Hepatocyte (in vitro differentiated cells): ENCODE measurements around the gene AKAP6. TPM values are rescaled to one million over a fixed set of nuclear protein-coding genes. Genes with fewer than 3 reads are reported as not detected.

Source experiments
- DNase-seq: peaks from one replicate; pipeline ENCODE4 v3.0.0-alpha.2; 2016; ENCODE audit warnings: low spot score
- H2AFZ ChIP-seq: fragments of 200-600 bp; sonication (generic); 2 replicates; pipeline ENCODE4 v1.6.0; 2016; ENCODE audit warnings: antibody characterized with exemption, mild to moderate bottlenecking
- H3K27ac ChIP-seq: fragments of 200-600 bp; sonication (generic); 2 replicates; pipeline ENCODE4 v1.5.1; 2016; ENCODE audit warnings: mild to moderate bottlenecking
- H3K27me3 ChIP-seq: fragments of 200-600 bp; sonication (generic); 2 replicates; pipeline ENCODE4 v1.6.1; 2016
- H3K36me3 ChIP-seq: fragments of 200-600 bp; sonication (generic); replicated peaks from 2 replicates; pipeline ENCODE4 v1.5.1; 2016; ENCODE audit warnings: low read depth; ENCODE audit not compliant: insufficient read depth
- H3K4me1 ChIP-seq: fragments of 200-600 bp; sonication (generic); 2 replicates; pipeline ENCODE4 v1.5.1; 2016; ENCODE audit warnings: mild to moderate bottlenecking, moderate library complexity; ENCODE audit not compliant: insufficient read depth
- H3K4me2 ChIP-seq: fragments of 200-600 bp; sonication (generic); 2 replicates; pipeline ENCODE4 v1.6.0; 2016
- H3K4me3 ChIP-seq: fragments of 200-600 bp; sonication (generic); 2 replicates; pipeline ENCODE4 v1.5.1; 2016; ENCODE audit warnings: mild to moderate bottlenecking
- H3K79me2 ChIP-seq: fragments of 200-600 bp; sonication (generic); 2 replicates; pipeline ENCODE4 v1.6.0; 2017; ENCODE audit warnings: mild to moderate bottlenecking
- H3K9me2 ChIP-seq: fragments of 200-600 bp; sonication (generic); replicated peaks from 2 replicates; pipeline ENCODE4 v1.6.0; 2017; ENCODE audit warnings: mild to moderate bottlenecking; ENCODE audit not compliant: insufficient read depth
- H3K9me3 ChIP-seq: fragments of 200-600 bp; sonication (generic); 2 replicates; pipeline ENCODE4 v1.5.1; 2016; ENCODE audit warnings: low read depth, mild to moderate bottlenecking
- H4K20me1 ChIP-seq: fragments of 200-600 bp; sonication (generic); 2 replicates; pipeline ENCODE4 v1.6.0; 2016; ENCODE audit warnings: mild to moderate bottlenecking; ENCODE audit not compliant: insufficient read depth, poor library complexity, severe bottlenecking
- CTCF ChIP-seq: fragments of 200-600 bp; sonication (generic); IDR thresholded peaks from 2 replicates; pipeline ENCODE4 v1.5.1; 2016; ENCODE audit warnings: antibody characterized with exemption, mild to moderate bottlenecking; ENCODE audit not compliant: poor library complexity
- EZH2 ChIP-seq: fragments of 200-600 bp; sonication (generic); IDR thresholded peaks from 2 replicates; pipeline ENCODE4 v1.6.1; 2016; ENCODE audit warnings: antibody characterized with exemption, mild to moderate bottlenecking, borderline replicate concordance
- EZH2phosphoT487 ChIP-seq: fragments of 200-600 bp; sonication (generic); IDR thresholded peaks from one replicate; pipeline ENCODE4 v1.6.1; 2018; ENCODE audit warnings: antibody characterized with exemption, mild to moderate bottlenecking, low read depth, moderate library complexity; ENCODE audit not compliant: unreplicated experiment, severe bottlenecking
- WGBS: methylation state at CpG from one replicate; pipeline ENCODE4 v1.1.6; 2016; ENCODE audit warnings: low lambda C conversion rate; ENCODE audit errors: missing lambda C conversion rate; 5-methylcytosine and 5-hydroxymethylcytosine counted together
- polyA plus RNA-seq: library from polyadenylated mRNA; unstranded; fragments of >200 nt; fragmentation: Nextera tagmentation; extraction: Ambion mirVana; gene quantifications from 2 replicates; pipeline ENCODE4 v1.2.1, GENCODE V29; 2016
- total RNA-seq: library from RNA; depleted of rRNA; stranded (reverse); fragments of >200 nt; gene quantifications from 2 replicates; pipeline ENCODE4 v1.2.3, GENCODE V29; 2014

The AKAP6 gene
- total and polyA plus RNA-seq, 2 experiments from 2014 or later = 1.1 to 2.1 TPM

GRCh38 chr14:32756173-32756572 lies 427.1 kb downstream of the AKAP6 start:
- no peak for TF ChIP-seq CTCF
- no peak for TF ChIP-seq EZH2
- no peak for TF ChIP-seq EZH2phosphoT487
- Histone ChIP-seq H3K27me3 (no peaks in the 10 kb centered on the region), H2AFZ (no peak overlapping the region), H3K36me3 (no peaks in the 10 kb centered on the region), H3K9me3 (peaks cover 6% of the 10 kb centered on the region), H3K4me3 (no peak overlapping the region), H3K4me2 (no peak overlapping the region), H3K27ac (no peak overlapping the region), H3K4me1 (no peaks in the 10 kb centered on the region), H4K20me1 (no peaks in the 10 kb centered on the region), H3K79me2 (no peaks in the 10 kb centered on the region), H3K9me2 (no peaks in the 10 kb centered on the region)
- DNase-seq = no peak
- WGBS = 100% methylated on average over 1 of the region's 1 CpG

- H2AFZ ChIP-seq = no peak overlapping the region
- no peaks in the 10 kb centered on the region for H4K20me1 ChIP-seq
- H3K27me3 ChIP-seq = no peaks in the 10 kb centered on the region
- no peaks in the 10 kb centered on the region for H3K9me2 ChIP-seq
- no peak overlapping the region for H3K4me3 ChIP-seq
- 91% methylated on average over 3 of the region's 3 CpGs for WGBS
- no peaks in the 10 kb centered on the region for H3K4me1 ChIP-seq
- no peak overlapping the region for H3K27ac ChIP-seq
- H3K79me2 ChIP-seq = no peaks in the 10 kb centered on the region
- TF ChIP-seq CTCF = no peak
- no peak for TF ChIP-seq EZH2
- no peak for TF ChIP-seq EZH2phosphoT487
- H3K4me2 ChIP-seq = no peak overlapping the region
- peaks cover 6% of the 10 kb centered on the region for H3K9me3 ChIP-seq
- DNase-seq = no peak
- no peaks in the 10 kb centered on the region for H3K36me3 ChIP-seq
Observed at GRCh38 chr14:32756775-32757174, 427.7 kb downstream of the AKAP6 start.

- TF ChIP-seq EZH2phosphoT487 (no peak), CTCF (no peak), EZH2 (no peak)
Observed at GRCh38 chr14:32757568-32757967, 428.5 kb downstream of the AKAP6 start.

GRCh38 chr14:32761381-32761968 lies 432.4 kb downstream of the AKAP6 start:
- Histone ChIP-seq H3K27ac (no peak overlapping the region), H3K27me3 (no peaks in the 10 kb centered on the region), H3K4me2 (no peak overlapping the region), H3K9me3 (no peaks in the 10 kb centered on the region), H4K20me1 (no peaks in the 10 kb centered on the region), H3K36me3 (no peaks in the 10 kb centered on the region), H3K4me1 (no peaks in the 10 kb centered on the region), H3K79me2 (no peaks in the 10 kb centered on the region), H3K4me3 (no peak overlapping the region), H3K9me2 (no peaks in the 10 kb centered on the region), H2AFZ (no peak overlapping the region)
- WGBS = 88% methylated on average over 5 of the region's 5 CpGs
- no peak for DNase-seq
- no peak for TF ChIP-seq CTCF

More at GRCh38 chr14:32757568-32757967, 428.5 kb downstream of the AKAP6 start:
- Histone ChIP-seq H3K27ac (no peak overlapping the region), H3K4me3 (no peak overlapping the region), H3K79me2 (no peaks in the 10 kb centered on the region), H4K20me1 (no peaks in the 10 kb centered on the region), H3K4me1 (no peaks in the 10 kb centered on the region), H3K27me3 (no peaks in the 10 kb centered on the region), H3K9me3 (peaks cover 6% of the 10 kb centered on the region), H3K36me3 (no peaks in the 10 kb centered on the region), H2AFZ (no peak overlapping the region), H3K9me2 (no peaks in the 10 kb centered on the region), H3K4me2 (no peak overlapping the region)
- WGBS = 78% methylated on average over 4 of the region's 4 CpGs
- no peak for DNase-seq
